Muscle layer of duodenum (tissue), 2 donors: ENCODE data around the gene PCED1B.

Experiments
- H3K27ac ChIP-seq: one replicate; pipeline ENCODE4 v1.7.0; 2013; ENCODE audit warnings: mild to moderate bottlenecking, low read length
- H3K27me3 ChIP-seq: one replicate; pipeline ENCODE4 v1.7.0; 2013; ENCODE audit warnings: low read depth, mild to moderate bottlenecking, control low read depth, low read length
- H3K36me3 ChIP-seq, 2 donors: one replicate each; pipeline ENCODE4 v1.7.0; 2013; ENCODE audit warnings: low read length in 2 of 2, control low read depth in 1 of 2, mild to moderate bottlenecking in 1 of 2; ENCODE audit not compliant: insufficient read depth in 2 of 2, control insufficient read depth in 1 of 2
- H3K4me1 ChIP-seq, 2 donors: one replicate each; pipeline ENCODE4 v1.7.0; 2013; ENCODE audit warnings: low read length in 2 of 2, mild to moderate bottlenecking in 2 of 2, control low read depth in 1 of 2, moderate library complexity in 1 of 2; ENCODE audit not compliant: insufficient read depth in 2 of 2, control insufficient read depth in 1 of 2
- H3K4me3 ChIP-seq, 2 donors: one replicate each; pipeline ENCODE4 v1.7.0; 2013; ENCODE audit warnings: low read length in 2 of 2, low read depth in 1 of 2, mild to moderate bottlenecking in 1 of 2
- H3K9me3 ChIP-seq, 2 donors: one replicate each; pipeline ENCODE4 v1.7.0; 2013; ENCODE audit warnings: low read length in 2 of 2, control low read depth in 1 of 2, mild to moderate bottlenecking in 1 of 2; ENCODE audit not compliant: control insufficient read depth in 1 of 2
- donor health status: healthy.

The PCED1B gene

GRCh38 chr12:47231456-47231855 is 152.0 kb downstream of the PCED1B start:
- H3K36me3 ChIP-seq = peaks cover 0 to 14% of the 10 kb centered on the region in 2 donors
- no peak overlapping the region for H3K4me3 ChIP-seq
- H3K27ac ChIP-seq = no peak overlapping the region
- no peaks in the 10 kb centered on the region for H3K27me3 ChIP-seq
- no peaks in the 10 kb centered on the region for H3K4me1 ChIP-seq
- no peaks in the 10 kb centered on the region for H3K9me3 ChIP-seq

GRCh38 chr12:47234576-47235141 is 155.2 kb downstream of the PCED1B start:
- no peaks in the 10 kb centered on the region for H3K9me3 ChIP-seq
- peaks cover 0 to 14% of the 10 kb centered on the region in 2 donors for H3K36me3 ChIP-seq
- no peaks in the 10 kb centered on the region for H3K27me3 ChIP-seq
- no peak overlapping the region for H3K27ac ChIP-seq
- no peak overlapping the region for H3K4me3 ChIP-seq
- H3K4me1 ChIP-seq = peaks cover 0 to 4% of the 10 kb centered on the region in 2 donors

GRCh38 chr12:47235258-47236040 is 156.0 kb downstream of the PCED1B start:
- Histone ChIP-seq H3K27ac (no peak overlapping the region), H3K9me3 (no peaks in the 10 kb centered on the region), H3K27me3 (no peaks in the 10 kb centered on the region), H3K4me3 (no peak overlapping the region), H3K4me1 (peaks cover 0 to 4% of the 10 kb centered on the region in 2 donors), H3K36me3 (peaks cover 0 to 14% of the 10 kb centered on the region in 2 donors)

GRCh38 chr12:47236109-47236714 is 156.8 kb downstream of the PCED1B start:
- Histone ChIP-seq H3K4me1 (peaks cover 0 to 4% of the 10 kb centered on the region in 2 donors), H3K27me3 (no peaks in the 10 kb centered on the region), H3K4me3 (no peak overlapping the region), H3K36me3 (peaks cover 0 to 14% of the 10 kb centered on the region in 2 donors), H3K27ac (no peak overlapping the region), H3K9me3 (no peaks in the 10 kb centered on the region)

GRCh38 chr12:47237751-47238211 is 158.4 kb downstream of the PCED1B start:
- H3K27ac ChIP-seq = no peak overlapping the region
- no peaks in the 10 kb centered on the region for H3K9me3 ChIP-seq
- H3K36me3 ChIP-seq = peaks cover 0 to 14% of the 10 kb centered on the region in 2 donors
- H3K27me3 ChIP-seq = no peaks in the 10 kb centered on the region
- H3K4me1 ChIP-seq = peaks cover 0 to 4% of the 10 kb centered on the region in 2 donors
- H3K4me3 ChIP-seq = no peak overlapping the region

GRCh38 chr12:47238669-47239114 is 159.3 kb downstream of the PCED1B start:
- Histone ChIP-seq H3K27ac (no peak overlapping the region), H3K4me1 (peaks cover 0 to 4% of the 10 kb centered on the region in 2 donors), H3K9me3 (no peaks in the 10 kb centered on the region), H3K27me3 (no peaks in the 10 kb centered on the region), H3K36me3 (peaks cover 0 to 14% of the 10 kb centered on the region in 2 donors), H3K4me3 (no peak overlapping the region)

GRCh38 chr12:47242426-47242825 is 163.0 kb downstream of the PCED1B start:
- Histone ChIP-seq H3K27me3 (no peaks in the 10 kb centered on the region), H3K4me3 (no peak overlapping the region), H3K27ac (no peak overlapping the region), H3K9me3 (no peaks in the 10 kb centered on the region), H3K4me1 (peaks cover 0 to 4% of the 10 kb centered on the region in 2 donors), H3K36me3 (no peaks in the 10 kb centered on the region)

GRCh38 chr12:47244835-47245234 is 165.4 kb downstream of the PCED1B start:
- no peaks in the 10 kb centered on the region for H3K27me3 ChIP-seq
- H3K36me3 ChIP-seq = no peaks in the 10 kb centered on the region
- H3K27ac ChIP-seq = no peak overlapping the region
- H3K4me1 ChIP-seq = no peaks in the 10 kb centered on the region
- no peaks in the 10 kb centered on the region for H3K9me3 ChIP-seq
- no peak overlapping the region for H3K4me3 ChIP-seq

- H3K9me3 ChIP-seq = no peaks in the 10 kb centered on the region
- no peaks in the 10 kb centered on the region for H3K4me1 ChIP-seq
- H3K27me3 ChIP-seq = no peaks in the 10 kb centered on the region
- no peak overlapping the region for H3K4me3 ChIP-seq
- H3K36me3 ChIP-seq = no peaks in the 10 kb centered on the region
- H3K27ac ChIP-seq = no peak overlapping the region
Measured at GRCh38 chr12:47245623-47246022, 166.2 kb downstream of the PCED1B start.

- Histone ChIP-seq H3K4me1 (no peaks in the 10 kb centered on the region), H3K36me3 (no peaks in the 10 kb centered on the region), H3K4me3 (no peak overlapping the region), H3K27ac (no peak overlapping the region), H3K9me3 (no peaks in the 10 kb centered on the region), H3K27me3 (no peaks in the 10 kb centered on the region)
Measured at GRCh38 chr12:47247418-47247817, 168.0 kb downstream of the PCED1B start.

GRCh38 chr12:47249082-47249481 is 169.7 kb downstream of the PCED1B start:
- Histone ChIP-seq H3K27ac (no peak overlapping the region), H3K4me3 (no peak overlapping the region), H3K36me3 (no peaks in the 10 kb centered on the region), H3K27me3 (no peaks in the 10 kb centered on the region), H3K4me1 (no peaks in the 10 kb centered on the region), H3K9me3 (no peaks in the 10 kb centered on the region)
